Tibial artery (tissue), 4 donors: Measurements from ENCODE around the gene DROSHA.
A peak's percentile ranks its signal among the peaks of the same experiment; 100 is the strongest.

Source experiments
- DNase-seq, 2 donors: peaks; one replicate each; pipeline ENCODE4 v3.0.0-alpha.2; 2019
- H3K27ac ChIP-seq, 2 donors: fragments of 200-600 bp; sonication (generic) in 1 of 2; 1 replicate in 1 of 2; 2 replicates in 1 of 2; pipeline ENCODE4 v1.5.1; 2018 to 2019; ENCODE audit warnings: mild to moderate bottlenecking in 1 of 2
- H3K27me3 ChIP-seq, 2 donors: fragments of 200-600 bp; sonication (generic) in 1 of 2; one replicate each; pipeline versions ENCODE4 v1.5.1 to v1.6.0; 2016 to 2019
- H3K36me3 ChIP-seq, 3 donors: fragments of 200-600 bp; sonication (generic) in 2 of 3; one replicate each; pipeline ENCODE4 v1.5.1; 2016 to 2019; ENCODE audit warnings: mild to moderate bottlenecking in 2 of 3
- H3K4me1 ChIP-seq, 4 donors: fragments of 200-600 bp; sonication (generic) in 2 of 4; 1 replicate in 3 of 4; 2 replicates in 1 of 4; pipeline ENCODE4 v1.5.1; 2016 to 2019
- H3K4me3 ChIP-seq, 2 donors: fragments of 200-600 bp; sonication (generic) in 1 of 2; 1 replicate in 1 of 2; 2 replicates in 1 of 2; pipeline ENCODE4 v1.5.1; 2018 to 2019; ENCODE audit warnings: mild to moderate bottlenecking in 2 of 2
- H3K9me3 ChIP-seq, 3 donors: fragments of 200-600 bp; sonication (generic) in 1 of 3; one replicate each; pipeline ENCODE4 v1.5.1; 2016 to 2019
- intact Hi-C: fragments of 100-400 bp; cut with DNase I; formaldehyde crosslinking; loops from one replicate; pipeline ENCODE4 v1.15.0; 2023; ENCODE audit warnings: low total_unique reads
- TF ChIP-seq, protein P1 (sequence below), 2 experiments: fragments of 200-600 bp in 1 of 2; fragments of 450-650 bp in 1 of 2; IDR thresholded peaks; one replicate each; pipeline ENCODE4 v1.5.1; 2017 to 2019; ENCODE audit warnings: antibody characterized with exemption in 2 of 2, mild to moderate bottlenecking in 1 of 2, moderate library complexity in 1 of 2

DROSHA gene

GRCh38 chr5:31530541-31531265 is 1.2 kb downstream of the DROSHA start:
- DNase-seq, result no peak

DNA sequence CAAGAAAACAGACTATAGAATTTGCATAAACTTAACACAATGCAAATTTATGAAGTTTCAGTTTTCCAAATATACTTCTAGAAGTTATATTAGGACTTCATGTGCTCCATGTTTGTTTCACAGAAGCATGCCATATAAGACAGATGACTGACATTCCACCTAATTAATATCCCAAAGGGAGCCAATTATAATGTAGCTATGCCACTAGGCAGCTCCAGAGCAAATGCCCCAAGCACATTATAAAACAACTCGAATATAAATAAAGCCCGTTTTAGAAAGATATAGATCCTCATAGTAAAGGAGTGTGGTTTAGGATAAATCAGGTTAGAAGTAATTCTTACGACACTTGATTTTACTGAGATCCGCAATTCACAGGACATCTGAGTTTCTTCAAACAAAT is 8.9 kb downstream of the DROSHA start:
- H3K36me3 ChIP-seq, result peaks cover 42 to 75% (median 68%) of the 10 kb centered on the region in 3 donors
- intact Hi-C loops, result no loop called here

More at GRCh38 chr5:31530541-31531265, 1.2 kb downstream of the DROSHA start:
- Histone ChIP-seq H3K4me1 (peaks cover 0 to 31% (median 24%) of the 10 kb centered on the region in 4 donors), H3K27ac (no peak overlapping the region), H3K36me3 (peaks cover 31 to 50% (median 34%) of the 10 kb centered on the region in 3 donors), H3K9me3 (no peaks in the 10 kb centered on the region), H3K27me3 (no peaks in the 10 kb centered on the region), H3K4me3 (peak overlapping the region; percentile 79 to 80)
- TF ChIP-seq, protein P1, sequence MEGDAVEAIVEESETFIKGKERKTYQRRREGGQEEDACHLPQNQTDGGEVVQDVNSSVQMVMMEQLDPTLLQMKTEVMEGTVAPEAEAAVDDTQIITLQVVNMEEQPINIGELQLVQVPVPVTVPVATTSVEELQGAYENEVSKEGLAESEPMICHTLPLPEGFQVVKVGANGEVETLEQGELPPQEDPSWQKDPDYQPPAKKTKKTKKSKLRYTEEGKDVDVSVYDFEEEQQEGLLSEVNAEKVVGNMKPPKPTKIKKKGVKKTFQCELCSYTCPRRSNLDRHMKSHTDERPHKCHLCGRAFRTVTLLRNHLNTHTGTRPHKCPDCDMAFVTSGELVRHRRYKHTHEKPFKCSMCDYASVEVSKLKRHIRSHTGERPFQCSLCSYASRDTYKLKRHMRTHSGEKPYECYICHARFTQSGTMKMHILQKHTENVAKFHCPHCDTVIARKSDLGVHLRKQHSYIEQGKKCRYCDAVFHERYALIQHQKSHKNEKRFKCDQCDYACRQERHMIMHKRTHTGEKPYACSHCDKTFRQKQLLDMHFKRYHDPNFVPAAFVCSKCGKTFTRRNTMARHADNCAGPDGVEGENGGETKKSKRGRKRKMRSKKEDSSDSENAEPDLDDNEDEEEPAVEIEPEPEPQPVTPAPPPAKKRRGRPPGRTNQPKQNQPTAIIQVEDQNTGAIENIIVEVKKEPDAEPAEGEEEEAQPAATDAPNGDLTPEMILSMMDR (IDR thresholded peaks at IDR 0.05), result no peak
- intact Hi-C loops, result no loop called here

GRCh38 chr5:31516802-31517201 is 15.1 kb downstream of the DROSHA start:
- DNase-seq, result no peak
- no peaks in the 10 kb centered on the region for H3K27me3 ChIP-seq
- no peak overlapping the region for H3K27ac ChIP-seq
- H3K4me3 ChIP-seq, result no peak overlapping the region
- intact Hi-C loops, result no loop called here
- peaks cover 31 to 71% (median 59%) of the 10 kb centered on the region in 3 donors for H3K36me3 ChIP-seq
- no peaks in the 10 kb centered on the region for H3K9me3 ChIP-seq
- TF ChIP-seq, protein P1 (IDR thresholded peaks at IDR 0.05), result no peak
- H3K4me1 ChIP-seq, result no peaks in the 10 kb centered on the region

More for the DNA sequence above, 8.9 kb downstream of the DROSHA start:
- Histone ChIP-seq H3K4me3 (no peak overlapping the region), H3K9me3 (no peaks in the 10 kb centered on the region), H3K27ac (no peak overlapping the region), H3K27me3 (no peaks in the 10 kb centered on the region), H3K4me1 (no peaks in the 10 kb centered on the region)
- DNase-seq, result no peak
- TF ChIP-seq, protein P1 (IDR thresholded peaks at IDR 0.05), result no peak

GRCh38 chr5:31511305-31511704 is 20.6 kb downstream of the DROSHA start:
- intact Hi-C loops, result no loop called here
- no peak for DNase-seq
- H3K4me1 ChIP-seq, result no peaks in the 10 kb centered on the region
- H3K27me3 ChIP-seq, result no peaks in the 10 kb centered on the region
- peaks cover 71 to 97% (median 87%) of the 10 kb centered on the region in 3 donors for H3K36me3 ChIP-seq
- no peak overlapping the region for H3K27ac ChIP-seq
- no peaks in the 10 kb centered on the region for H3K9me3 ChIP-seq
- TF ChIP-seq, protein P1 (IDR thresholded peaks at IDR 0.05), result no peak
- no peak overlapping the region for H3K4me3 ChIP-seq

- Histone ChIP-seq H3K27ac (no peak overlapping the region), H3K36me3 (peaks cover 61 to 99% (median 79%) of the 10 kb centered on the region in 3 donors), H3K4me3 (no peak overlapping the region), H3K27me3 (no peaks in the 10 kb centered on the region), H3K9me3 (no peaks in the 10 kb centered on the region), H3K4me1 (no peaks in the 10 kb centered on the region)
- DNase-seq, result no peak
- intact Hi-C loops, result no loop called here
- TF ChIP-seq, protein P1 (IDR thresholded peaks at IDR 0.05), result no peak
These were observed 27.4 kb downstream of the DROSHA start for GRCh38 chr5:31504529-31504928.
